Progenitor cell of endocrine pancreas (in vitro differentiated cells): ENCODE results near the gene ZNF684. TPM values are rescaled to one million over a fixed set of nuclear protein-coding genes. Genes with fewer than 3 reads are reported as not detected.

ENCODE experiments used
- DNase-seq: peaks from one replicate; pipeline ENCODE4 v3.0.0; 2021; ENCODE audit warnings: low spot score; ENCODE audit not compliant: unreplicated experiment
- H3K27ac Mint-ChIP-seq: 2 replicates; pipeline ENCODE4 v1.8.0; 2021; ENCODE audit warnings: mild to moderate bottlenecking, moderate library complexity, mixed read lengths
- H3K27me3 Mint-ChIP-seq: 2 replicates; pipeline ENCODE4 v1.8.0; 2021; ENCODE audit warnings: mixed read lengths
- H3K36me3 Mint-ChIP-seq: 2 replicates; pipeline ENCODE4 v1.8.0; 2022; ENCODE audit warnings: mixed read lengths; ENCODE audit not compliant: insufficient read depth
- H3K4me1 Mint-ChIP-seq: 2 replicates; pipeline ENCODE4 v1.8.0; 2021; ENCODE audit warnings: low read depth, mixed read lengths
- H3K4me3 Mint-ChIP-seq: 2 replicates; pipeline ENCODE4 v1.8.0; 2021; ENCODE audit warnings: low read depth, mild to moderate bottlenecking, moderate library complexity, mixed read lengths
- H3K9me3 Mint-ChIP-seq: 2 replicates; pipeline ENCODE4 v1.8.0; 2021; ENCODE audit warnings: low read depth, mixed read lengths
- CTCF ChIP-seq: fragments of 200-600 bp; sonication (generic); IDR thresholded peaks from one replicate; pipeline ENCODE4 v1.5.0; 2021; ENCODE audit warnings: antibody characterized with exemption, mild to moderate bottlenecking; ENCODE audit not compliant: unreplicated experiment
- total RNA-seq: library from RNA; stranded (reverse); gene quantifications from 2 replicates; pipeline ENCODE4 v1.2.1, GENCODE V29; 2021

The ZNF684 gene
- total RNA-seq, 1 donor from 2014 or later = 5.0 TPM

GRCh38 chr1:40593449-40594186 lies 62.2 kb downstream of the ZNF684 start:
- Mint-ChIP-seq H3K9me3 (no peaks in the 10 kb centered on the region), H3K27me3 (peaks cover 14% of the 10 kb centered on the region), H3K27ac (no peak overlapping the region), H3K4me3 (no peak overlapping the region), H3K4me1 (no peaks in the 10 kb centered on the region), H3K36me3 (no peaks in the 10 kb centered on the region)
- TF ChIP-seq CTCF = no peak
- DNase-seq = no peak

DNA sequence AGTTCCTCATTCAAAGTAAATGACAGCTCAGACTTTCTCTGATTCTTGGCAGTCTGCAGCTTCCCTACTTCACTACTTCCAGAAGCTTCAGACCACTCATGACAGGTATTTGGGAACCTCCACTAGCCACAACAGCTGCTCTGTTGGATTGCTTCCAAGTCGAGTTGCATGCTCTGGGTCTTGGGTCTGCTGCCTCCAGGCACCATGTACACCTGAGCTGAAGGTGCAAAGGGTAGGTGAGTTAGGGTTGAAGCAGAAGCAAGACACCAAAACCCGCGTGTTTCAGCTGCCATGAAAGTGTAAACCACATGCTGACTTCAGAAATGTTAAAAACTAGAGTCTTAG lies 62.7 kb downstream of the ZNF684 start:
- H3K4me1 Mint-ChIP-seq = no peaks in the 10 kb centered on the region
- H3K27ac Mint-ChIP-seq = no peak overlapping the region
- no peak for TF ChIP-seq CTCF
- DNase-seq = no peak
- H3K36me3 Mint-ChIP-seq = no peaks in the 10 kb centered on the region
- H3K9me3 Mint-ChIP-seq = no peaks in the 10 kb centered on the region
- H3K4me3 Mint-ChIP-seq = no peak overlapping the region
- H3K27me3 Mint-ChIP-seq = peaks cover 18% of the 10 kb centered on the region

- no peak for DNase-seq
- H3K4me1 Mint-ChIP-seq = no peaks in the 10 kb centered on the region
- H3K27me3 Mint-ChIP-seq = peaks cover 21% of the 10 kb centered on the region
- H3K9me3 Mint-ChIP-seq = no peaks in the 10 kb centered on the region
- H3K27ac Mint-ChIP-seq = no peak overlapping the region
- H3K36me3 Mint-ChIP-seq = no peaks in the 10 kb centered on the region
- no peak overlapping the region for H3K4me3 Mint-ChIP-seq
- no peak for TF ChIP-seq CTCF
Measured at GRCh38 chr1:40595623-40596022, 64.2 kb downstream of the ZNF684 start.

Other genes starting within 250 kb of the ZNF684 start
- gene COL9A2, start 214.4 kb upstream of the ZNF684 start, total RNA-seq = 48.1 and 53.8 TPM in 2 replicates
- gene SMAP2, start 157.9 kb upstream of the ZNF684 start, total RNA-seq = 27.1 and 30.3 TPM in 2 replicates
- gene ZFP69B, start 81.2 kb upstream of the ZNF684 start, total RNA-seq = 10.5 and 11.1 TPM in 2 replicates
- 4.6 and 5.2 TPM in 2 replicates for gene ZFP69, start 54.3 kb upstream of the ZNF684 start, total RNA-seq
- 14.8 and 16.4 TPM in 2 replicates for gene EXO5, start 22.9 kb upstream of the ZNF684 start, total RNA-seq
- 7.0 and 7.2 TPM in 2 replicates for gene RIMS3, start 134.0 kb downstream of the ZNF684 start, total RNA-seq
- gene NFYC, start 160.1 kb downstream of the ZNF684 start, total RNA-seq = 73.4 and 74.9 TPM in 2 replicates